Measurements from ENCODE around the gene CXCL11.
"Not testable (repeated sequence)": the region's sequence is repeated elsewhere in the genome, so short reads cannot be mapped to it uniquely, and the experiment has no call there.

DNA sequence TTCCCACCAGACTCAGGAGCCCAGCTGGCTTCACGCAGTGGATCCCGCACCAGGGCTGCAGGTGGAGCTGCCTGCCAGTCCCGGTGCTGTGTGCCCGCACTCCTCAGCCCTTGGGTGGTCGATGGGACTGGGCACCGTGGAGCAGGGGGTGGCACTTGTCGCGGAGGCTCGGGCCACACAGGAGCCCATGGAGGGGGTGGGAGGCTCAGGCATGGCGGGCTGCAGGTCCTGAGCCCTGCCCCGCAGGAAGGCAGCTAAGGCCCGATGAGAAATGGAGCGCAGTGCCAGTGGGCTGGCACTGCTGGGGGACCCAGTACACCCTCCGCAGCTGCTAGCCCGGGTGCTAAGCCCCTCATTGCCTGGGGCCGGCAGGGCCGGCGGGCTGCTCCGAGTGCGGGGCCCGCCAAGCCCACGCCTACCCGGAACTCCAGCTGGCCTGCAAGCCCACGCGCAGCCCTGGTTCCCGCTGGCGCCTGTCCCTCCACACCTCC, 14.7 kb upstream of the CXCL11 start:
- TF ChIP-seq, protein P1, sequence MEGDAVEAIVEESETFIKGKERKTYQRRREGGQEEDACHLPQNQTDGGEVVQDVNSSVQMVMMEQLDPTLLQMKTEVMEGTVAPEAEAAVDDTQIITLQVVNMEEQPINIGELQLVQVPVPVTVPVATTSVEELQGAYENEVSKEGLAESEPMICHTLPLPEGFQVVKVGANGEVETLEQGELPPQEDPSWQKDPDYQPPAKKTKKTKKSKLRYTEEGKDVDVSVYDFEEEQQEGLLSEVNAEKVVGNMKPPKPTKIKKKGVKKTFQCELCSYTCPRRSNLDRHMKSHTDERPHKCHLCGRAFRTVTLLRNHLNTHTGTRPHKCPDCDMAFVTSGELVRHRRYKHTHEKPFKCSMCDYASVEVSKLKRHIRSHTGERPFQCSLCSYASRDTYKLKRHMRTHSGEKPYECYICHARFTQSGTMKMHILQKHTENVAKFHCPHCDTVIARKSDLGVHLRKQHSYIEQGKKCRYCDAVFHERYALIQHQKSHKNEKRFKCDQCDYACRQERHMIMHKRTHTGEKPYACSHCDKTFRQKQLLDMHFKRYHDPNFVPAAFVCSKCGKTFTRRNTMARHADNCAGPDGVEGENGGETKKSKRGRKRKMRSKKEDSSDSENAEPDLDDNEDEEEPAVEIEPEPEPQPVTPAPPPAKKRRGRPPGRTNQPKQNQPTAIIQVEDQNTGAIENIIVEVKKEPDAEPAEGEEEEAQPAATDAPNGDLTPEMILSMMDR (conservative IDR thresholded peaks at IDR 0.05; ENCODE audit: low read length) = not testable (repeated sequence)
- TF ChIP-seq EZH2phosphoT487 (IDR thresholded peaks at IDR 0.05; ENCODE audit: borderline replicate concordance) = not testable (repeated sequence)

All from Loucy (cell line).